HepG2 (cell line): Measurements from ENCODE around the gene PRKN. TPM values are rescaled to one million over a fixed set of nuclear protein-coding genes. Genes with fewer than 3 reads are reported as not detected.

ENCODE experiments used
- ATAC-seq: fragments of 200-7000 bp; cut with Tn5 transposase; 3 replicates; pipeline ENCODE4 v1.9.1; 2020; ENCODE audit warnings: mild to moderate bottlenecking, moderate library complexity
- BruUV-seq: library from RNA; stranded (reverse); fragments of 400-500 nt; replicated peaks from 2 replicates; lab custom pipeline; 2021; lab: Mats Ljungman, UMichigan
- CTCF ChIA-PET: fragments of 300-600 bp; formaldehyde crosslinking; extraction: SDS; loops from one replicate; lab custom pipeline; 2021; ENCODE audit warnings: low total read pairs, inconsistent platforms, low intra/inter-chr PET ratio; lab: Yijun Ruan, JAX
- POLR2A ChIA-PET: fragments of 350-600 bp; sonication (Branson Sonifier 250); formaldehyde crosslinking; loops from one replicate; lab custom pipeline; 2020; ENCODE audit warnings: antibody characterized with exemption, inconsistent platforms; lab: Yijun Ruan, JAX
- DNase-seq: peaks from one replicate; pipeline ENCODE4 v3.0.0-alpha.2; 2015; ENCODE audit warnings: low spot score
- FAIRE-seq: peaks from 3 replicates; lab custom pipeline; 2011; peaks lifted over from hg19 to GRCh38; lab: Jason Lieb, UNC
- H2AFZ ChIP-seq: one replicate; pipeline ENCODE4 v1.6.1; 2011; ENCODE audit warnings: low read length, inconsistent platforms
- H3K27ac ChIP-seq: fragments of 300-600 bp; 3 replicates; pipeline ENCODE4 v1.8.0; 2011; ENCODE audit warnings: mixed run types, mild to moderate bottlenecking, mixed read lengths, low read length, inconsistent platforms; ENCODE audit not compliant: insufficient read depth; ENCODE audit errors: extremely low read length
- H3K27me3 ChIP-seq, 2 experiments: fragments of 200-600 bp in 1 of 2; 2 replicates in 1 of 2; 3 replicates in 1 of 2; pipeline versions ENCODE4 v1.6.0 to v1.8.0; 2011; ENCODE audit warnings: low read length in 2 of 2, mild to moderate bottlenecking in 2 of 2, moderate library complexity in 2 of 2, inconsistent platforms in 1 of 2; ENCODE audit not compliant: insufficient read depth in 2 of 2, control insufficient read depth in 1 of 2
- H3K36me3 ChIP-seq, 2 experiments: fragments of 200-600 bp in 1 of 2; replicated peaks in 1 of 2; 2 replicates in 1 of 2; 3 replicates in 1 of 2; pipeline versions ENCODE4 v1.5.1 to v1.8.0; 2011; ENCODE audit warnings: low read length in 2 of 2, inconsistent platforms in 1 of 2; ENCODE audit not compliant: insufficient read depth in 2 of 2, control insufficient read depth in 1 of 2
- H3K4me1 ChIP-seq: 2 replicates; pipeline ENCODE4 v1.5.1; 2012; ENCODE audit warnings: low read length, inconsistent platforms; ENCODE audit not compliant: insufficient read depth
- H3K4me2 ChIP-seq: 2 replicates; pipeline ENCODE4 v1.6.0; 2011; ENCODE audit warnings: low read depth, low read length, inconsistent platforms
- H3K4me3 ChIP-seq, 3 experiments: fragments of 200-600 bp in 1 of 3; sonication (generic), shearing (Covaris generic) in 1 of 3; replicated peaks in 1 of 3; 2 replicates each; pipeline ENCODE4 v1.5.1; 2011 to 2016; ENCODE audit warnings: low read length in 3 of 3, inconsistent platforms in 2 of 3, low read depth in 2 of 3, mild to moderate bottlenecking in 2 of 3, control low read depth in 1 of 3, mixed read lengths in 1 of 3; ENCODE audit not compliant: insufficient read depth in 1 of 3
- H3K79me2 ChIP-seq: one replicate; pipeline ENCODE4 v1.6.1; 2011; ENCODE audit warnings: low read length, inconsistent platforms; ENCODE audit not compliant: insufficient read depth
- H3K9ac ChIP-seq: 2 replicates; pipeline ENCODE4 v1.6.0; 2011; ENCODE audit warnings: mild to moderate bottlenecking, low read depth, low read length, inconsistent platforms; ENCODE audit not compliant: insufficient read depth
- H3K9me3 ChIP-seq: 2 replicates; pipeline ENCODE4 v1.5.1; 2012; ENCODE audit warnings: mild to moderate bottlenecking, low read length
- H4K20me1 ChIP-seq: 2 replicates; pipeline ENCODE4 v1.6.0; 2011; ENCODE audit warnings: inconsistent platforms, mild to moderate bottlenecking, low read length, moderate library complexity; ENCODE audit not compliant: insufficient read depth
- FOXP1 ChIP-seq, 2 experiments: fragments of 450-650 bp in 1 of 2; IDR thresholded peaks; 2 replicates each; pipeline ENCODE4 v1.6.1; 2017 to 2018; ENCODE audit warnings: antibody characterized with exemption in 1 of 2
- HNF1B ChIP-seq: sonication (generic); formaldehyde crosslinking; IDR thresholded peaks from 2 replicates; pipeline ENCODE4 v1.5.1; 2020; ENCODE audit warnings: mild to moderate bottlenecking, moderate library complexity, missing genetic modification reagents
- HOXA3 ChIP-seq: sonication (generic); formaldehyde crosslinking; IDR thresholded peaks from 2 replicates; pipeline ENCODE4 v1.5.0; 2020; ENCODE audit warnings: missing genetic modification reagents
- MAFK ChIP-seq, 2 experiments: IDR thresholded peaks in 1 of 2; conservative IDR thresholded peaks in 1 of 2; 2 replicates each; pipeline ENCODE4 v1.6.1; 2011; ENCODE audit warnings: improper control_type of control experiment in 2 of 2, low read length in 2 of 2
- MAZ ChIP-seq, 2 experiments: sonication (generic) in 1 of 2; formaldehyde crosslinking in 1 of 2; IDR thresholded peaks; 2 replicates each; pipeline versions ENCODE4 v1.5.0 to v1.6.1; 2012 to 2020; ENCODE audit warnings: low read depth in 2 of 2, mild to moderate bottlenecking in 2 of 2, borderline replicate concordance in 1 of 2, improper control_type of control experiment in 1 of 2, low read length in 1 of 2, missing genetic modification reagents in 1 of 2, moderate library complexity in 1 of 2
- NFIC ChIP-seq: IDR thresholded peaks from 2 replicates; pipeline ENCODE4 v1.6.1; 2012; ENCODE audit warnings: mild to moderate bottlenecking, low read length, inconsistent platforms
- NKX3-1 ChIP-seq: sonication (generic); formaldehyde crosslinking; IDR thresholded peaks from 2 replicates; pipeline ENCODE4 v1.5.0; 2020; ENCODE audit warnings: missing genetic modification reagents
- PITX1 ChIP-seq: sonication (generic); formaldehyde crosslinking; IDR thresholded peaks from 2 replicates; pipeline ENCODE4 v1.5.1; 2020; ENCODE audit warnings: mild to moderate bottlenecking, missing genetic modification reagents
- PRDM10 ChIP-seq: sonication (generic); formaldehyde crosslinking; IDR thresholded peaks from 2 replicates; pipeline ENCODE4 v1.4.0; 2020; ENCODE audit warnings: low read depth, missing genetic modification reagents
- SMAD3 ChIP-seq: sonication (generic); formaldehyde crosslinking; IDR thresholded peaks from 2 replicates; pipeline ENCODE4 v1.4.0; 2020; ENCODE audit warnings: missing genetic modification reagents
- SOX5 ChIP-seq: IDR thresholded peaks from 2 replicates; pipeline ENCODE4 v1.6.1; 2016; ENCODE audit warnings: borderline replicate concordance
- SSRP1 ChIP-seq: IDR thresholded peaks from 2 replicates; pipeline ENCODE4 v1.6.1; 2016; ENCODE audit warnings: control low read depth
- YY1 ChIP-seq: IDR thresholded peaks from 2 replicates; pipeline ENCODE4 v1.6.1; 2011; ENCODE audit warnings: low read length, low read depth, moderate library complexity, mild to moderate bottlenecking; ENCODE audit not compliant: insufficient read depth, insufficient replicate concordance
- ZNF224 ChIP-seq: sonication (generic); formaldehyde crosslinking; IDR thresholded peaks from 2 replicates; pipeline ENCODE4 v1.5.0; 2020; ENCODE audit warnings: mild to moderate bottlenecking, missing genetic modification reagents
- WGBS: methylation state at CpG from one replicate; pipeline ENCODE4 v1.1.6; 2017; ENCODE audit warnings: low lambda C conversion rate; 5-methylcytosine and 5-hydroxymethylcytosine counted together
- in situ Hi-C: cut with HindIII; loops from 2 replicates; pipeline ENCODE4 v1.10.0; 2017; ENCODE audit warnings: low pct_unique_long_range_greater_than_20kb; ENCODE audit not compliant: extremely low pct_ligation_motif_present
- intact Hi-C: fragments of 100-400 bp; cut with micrococcal nuclease; formaldehyde crosslinking; loops from one replicate; pipeline ENCODE4 v1.10.0; 2022; ENCODE audit not compliant: unreplicated experiment
- polyA plus RNA-seq, 8 experiments: library from polyadenylated mRNA; depleted of rRNA in 3 of 8; stranded (reverse) in 7 of 8; unstranded in 1 of 8; fragments of >200 nt; fragmentation: Illumina TruSeq in 4 of 8; extraction: Trizol in 4 of 8; gene quantifications; 2 replicates each; pipeline versions ENCODE4 v1.2.1 to v1.2.3, GENCODE V29; 2011 to 2016; ENCODE audit warnings: low read depth in 4 of 8, missing spikeins in 1 of 8, mixed read lengths in 1 of 8; ENCODE audit not compliant: insufficient read depth in 1 of 8
- total RNA-seq, 5 experiments: library from RNA; depleted of rRNA; stranded (reverse); fragments of >200 nt; fragmentation: Illumina TruSeq; extraction: Trizol; gene quantifications; 2 replicates each; pipeline ENCODE4 v1.2.3, GENCODE V29; 2016; ENCODE audit warnings: low read depth in 1 of 5

The PRKN gene
- total and polyA plus RNA-seq, 2 of the 13 experiments (the other 11 are each of a cell fraction or from before 2014, with no cell fraction given) = 0.31 to 0.44 TPM

- in situ Hi-C loops (no loop called here), intact Hi-C loops (no loop called here)
- no peaks in the 10 kb centered on the region for H3K36me3 ChIP-seq
- peaks cover 16% of the 10 kb centered on the region for H3K4me1 ChIP-seq
- H3K9ac ChIP-seq = no peak overlapping the region
- no peak for TF ChIP-seq MAZ (IDR thresholded peaks at IDR 0.05; ENCODE audit: borderline replicate concordance, low read depth, low read length)
- no peak for TF ChIP-seq MAZ (CRISPR knock-in tag; IDR thresholded peaks at IDR 0.05; ENCODE audit: low read depth)
- TF ChIP-seq YY1 = no peak
- TF ChIP-seq PITX1 = no peak
- no peak for TF ChIP-seq NKX3-1 (CRISPR knock-in tag)
- TF ChIP-seq MAFK (conservative IDR thresholded peaks at IDR 0.05 in 1 of 2, IDR thresholded peaks at IDR 0.05 in 1 of 2; ENCODE audit: low read length in 2 of 2) = no peak
- TF ChIP-seq SMAD3 (CRISPR knock-in tag) = no peak
- no peak overlapping the region for H3K4me3 ChIP-seq
- no peak overlapping the region for H3K27ac ChIP-seq
- FAIRE-seq (peak; percentile 56), DNase-seq (no peak), ATAC-seq (no peak)
- CTCF ChIA-PET = no interaction called here
- no peaks in the 10 kb centered on the region for H4K20me1 ChIP-seq
- H3K4me2 ChIP-seq = 0 out of 2 replicates have a peak overlapping the region, but pooled peaks have one; percentile 9
- no peak overlapping the region for H2AFZ ChIP-seq
- POLR2A ChIA-PET = no interaction called here
- no peaks in the 10 kb centered on the region for H3K27me3 ChIP-seq
- no TSS peak for BruUV-seq
- 2% methylated on average over 2 of the region's 2 CpGs for WGBS
- H3K9me3 ChIP-seq = peaks cover 19% of the 10 kb centered on the region; the same call in 1 of the 2 replicates
- H3K79me2 ChIP-seq = no peaks in the 10 kb centered on the region
Observed at GRCh38 chr6:162373868-162374267, 353.7 kb downstream of the PRKN start.

- H3K4me2 ChIP-seq = peak overlapping the region; percentile 28
- WGBS = 2% methylated on average over 2 of the region's 2 CpGs
- no peak overlapping the region for H3K9ac ChIP-seq
- peak; percentile 59 for FAIRE-seq
- H3K79me2 ChIP-seq = no peaks in the 10 kb centered on the region
- H3K27ac ChIP-seq = no peak overlapping the region
- H3K27me3 ChIP-seq = no peaks in the 10 kb centered on the region
- peaks cover 21% of the 10 kb centered on the region; the same call in 1 of the 2 replicates for H3K9me3 ChIP-seq
- peaks cover 16% of the 10 kb centered on the region for H3K4me1 ChIP-seq
- CTCF ChIA-PET = no interaction called here
- BruUV-seq = no TSS peak
- peak; percentile 82 for ATAC-seq
- DNase-seq = peak; percentile 3
- no peaks in the 10 kb centered on the region for H3K36me3 ChIP-seq
- H4K20me1 ChIP-seq = no peaks in the 10 kb centered on the region
- H2AFZ ChIP-seq = no peak overlapping the region
- POLR2A ChIA-PET = no interaction called here
- in situ Hi-C loops = no loop called here
- H3K4me3 ChIP-seq = no peak overlapping the region
- intact Hi-C loops = no loop called here
- TF ChIP-seq SOX5 (CRISPR knock-in tag) = peak; percentile 60; the same call in 1 of the 2 replicates
- TF ChIP-seq ZNF224 (CRISPR knock-in tag) = no peak
- TF ChIP-seq FOXP1 (IDR thresholded peaks at IDR 0.05) = no peak
- peak; percentile 65 for TF ChIP-seq FOXP1 (CRISPR knock-in tag; IDR thresholded peaks at IDR 0.05)
- TF ChIP-seq NFIC = peak; percentile 60; the same call in 1 of the 2 replicates
- TF ChIP-seq HNF1B = no peak
- TF ChIP-seq SSRP1 = no peak
- TF ChIP-seq PRDM10 (CRISPR knock-in tag) = no peak
- no peak for TF ChIP-seq HOXA3 (CRISPR knock-in tag)
Observed at GRCh38 chr6:162373192-162373591, 354.4 kb downstream of the PRKN start.
